NCI-H1694 treated with DMSO at 0.1 percent for 48 hours (cell line): ENCODE data around the gene FAM120C.
A peak's percentile ranks its signal among the peaks of the same experiment; 100 is the strongest.

Source experiments
- DNase-seq: peaks from one replicate; lab custom pipeline; 2025; lab: John Stamatoyannopoulos, UW

The FAM120C gene

DNA sequence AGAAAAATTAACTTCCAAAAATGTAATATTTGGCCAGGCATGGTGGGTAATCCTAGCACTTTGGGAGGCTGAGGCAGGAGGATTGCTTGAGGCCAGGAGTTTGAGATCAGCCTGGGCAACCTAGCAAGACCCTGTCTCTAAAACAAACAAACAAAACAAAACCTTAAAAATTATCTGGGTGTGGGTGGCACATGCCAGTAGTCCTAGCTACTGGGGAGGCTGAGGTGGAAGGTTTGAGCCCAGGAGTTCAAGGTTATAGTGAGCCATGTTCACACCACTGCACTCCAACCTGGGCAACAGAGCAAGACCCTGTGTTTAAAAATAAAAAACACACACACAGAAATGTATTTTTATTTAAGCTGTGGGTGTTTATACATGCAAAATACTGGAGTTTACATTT, 12.0 kb downstream of the FAM120C start:
- no peak for DNase-seq

DNA sequence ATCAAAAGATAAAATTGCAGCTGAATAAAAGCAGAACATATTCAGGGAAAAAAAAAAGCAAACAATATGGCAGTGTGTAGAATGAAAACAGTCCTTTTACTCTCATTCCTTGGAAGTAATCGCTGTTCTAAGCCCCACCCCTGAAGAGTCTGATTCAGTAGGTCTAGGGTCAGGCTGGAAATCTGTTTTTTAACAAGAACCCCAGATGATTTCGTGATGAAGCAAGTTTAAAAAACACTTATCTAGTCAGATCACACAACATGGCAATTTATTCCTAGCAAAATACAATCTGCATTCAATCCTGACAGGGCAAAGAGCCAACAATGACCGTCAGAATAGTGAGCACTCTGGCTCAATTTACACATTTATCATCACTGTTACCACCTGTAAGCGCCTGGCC, 16.1 kb downstream of the FAM120C start:
- DNase-seq: no peak

DNA sequence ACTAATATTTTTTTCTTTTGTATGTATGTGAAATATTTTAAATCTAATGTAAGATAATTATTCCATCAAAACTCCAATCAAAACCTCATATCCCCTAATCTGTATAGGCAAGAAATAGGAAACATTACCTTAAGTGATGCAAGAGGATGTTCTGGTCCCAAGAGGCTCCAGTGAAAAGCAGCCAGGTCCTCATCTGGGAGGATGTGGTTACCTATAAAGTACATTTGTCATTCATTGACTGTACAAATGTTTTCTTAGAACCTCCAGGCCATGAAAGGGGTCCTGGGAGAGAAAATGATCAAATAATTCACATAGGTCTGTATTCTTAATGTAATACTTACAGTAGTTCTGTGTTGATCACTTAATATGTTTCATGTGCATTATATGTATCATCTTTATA, 25.5 kb downstream of the FAM120C start:
- DNase-seq: no peak

DNA sequence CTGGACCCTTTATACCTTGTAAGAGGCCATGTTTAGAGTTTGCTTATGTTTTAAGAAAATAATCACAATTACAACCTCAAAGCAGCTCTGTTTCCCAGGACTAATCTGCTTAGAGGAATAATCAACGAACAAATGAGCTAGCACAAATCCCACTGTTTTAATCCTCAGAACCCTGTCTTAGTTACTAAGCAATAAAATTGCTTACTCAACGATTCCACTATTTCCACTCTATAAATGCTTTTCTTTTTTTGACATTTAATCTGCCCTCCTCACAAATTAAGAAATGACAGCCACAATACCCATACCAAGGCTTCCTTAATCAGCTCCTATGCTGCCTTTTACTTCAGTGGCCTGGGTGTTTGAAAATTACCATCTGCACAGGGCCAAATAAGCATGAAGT, 48.8 kb downstream of the FAM120C start:
- DNase-seq: no peak

DNA sequence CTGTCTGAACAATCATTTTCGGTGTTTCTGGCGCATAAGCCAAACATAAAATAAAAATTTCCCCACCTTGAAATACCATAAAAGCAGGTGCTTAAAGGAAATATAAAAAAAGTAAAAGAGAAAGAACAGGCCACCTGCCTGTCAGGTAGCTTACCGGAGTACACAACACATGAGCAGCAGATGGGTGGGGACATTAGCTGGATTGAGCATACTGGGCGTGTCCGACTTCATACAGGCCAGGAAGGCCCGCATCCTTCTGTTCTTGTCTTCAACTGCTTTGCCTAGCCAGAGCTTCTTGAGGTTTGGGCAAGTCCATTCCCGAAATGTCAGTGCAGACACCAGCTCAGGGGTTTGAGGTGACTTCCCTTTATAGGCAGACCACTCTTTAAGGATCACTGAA, 66.7 kb downstream of the FAM120C start:
- DNase-seq: no peak

DNA sequence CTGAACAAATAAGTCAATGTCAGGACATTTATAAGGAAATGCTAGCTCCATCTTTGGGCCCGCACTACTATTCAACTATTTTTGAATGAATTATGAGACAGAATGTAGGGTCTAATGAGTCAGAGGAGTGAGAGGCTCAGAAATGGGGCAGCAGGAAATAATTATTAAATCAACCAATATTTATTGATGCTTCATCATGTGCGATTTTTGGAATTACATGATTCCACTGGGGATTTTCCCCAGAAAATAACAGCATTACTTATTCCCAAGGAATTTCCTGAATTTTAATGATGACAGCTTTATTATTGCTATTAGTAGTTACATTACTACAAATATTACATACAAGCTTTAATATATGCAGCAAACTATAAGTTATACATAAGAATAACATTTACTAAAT, 89.5 kb downstream of the FAM120C start:
- DNase-seq: no peak

DNA sequence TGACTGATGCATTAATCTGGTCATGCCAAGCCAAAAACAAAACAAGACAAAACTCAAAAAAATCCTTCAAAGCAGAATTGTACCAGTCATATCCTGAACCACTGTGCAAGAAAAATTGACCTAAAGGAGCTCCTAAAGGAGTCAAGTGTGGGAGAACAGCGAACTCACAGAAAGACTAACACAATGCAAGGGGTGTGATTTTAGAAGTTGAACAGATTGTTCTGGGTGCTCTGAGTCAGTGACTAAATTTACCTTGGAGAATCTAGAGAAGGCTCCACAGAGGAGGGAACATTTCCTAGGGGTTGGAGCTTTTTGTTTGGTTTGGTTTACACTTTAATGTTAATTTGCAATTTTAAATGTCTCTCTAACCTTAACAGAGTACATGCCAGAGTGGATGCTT, 89.9 kb downstream of the FAM120C start:
- DNase-seq: no peak

DNA sequence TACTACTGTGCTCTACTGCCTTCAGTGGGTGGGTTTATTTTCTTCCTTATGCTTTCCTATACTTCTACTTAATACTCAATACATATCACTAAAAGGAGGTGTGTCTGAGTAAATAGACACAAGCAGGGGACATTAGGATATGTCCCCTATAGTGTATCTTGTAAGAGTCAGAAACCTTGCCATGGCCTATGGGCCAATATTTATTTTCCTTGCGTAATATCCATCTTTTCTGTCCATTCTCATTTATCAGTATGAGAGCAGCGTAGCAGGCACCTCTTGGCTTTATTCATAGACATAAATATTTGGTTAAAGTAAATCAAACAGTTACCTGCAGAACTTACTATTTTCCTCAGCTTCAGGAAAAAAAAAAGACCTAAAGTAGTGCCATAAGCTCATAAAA, 92.2 kb downstream of the FAM120C start:
- DNase-seq: no peak

DNA sequence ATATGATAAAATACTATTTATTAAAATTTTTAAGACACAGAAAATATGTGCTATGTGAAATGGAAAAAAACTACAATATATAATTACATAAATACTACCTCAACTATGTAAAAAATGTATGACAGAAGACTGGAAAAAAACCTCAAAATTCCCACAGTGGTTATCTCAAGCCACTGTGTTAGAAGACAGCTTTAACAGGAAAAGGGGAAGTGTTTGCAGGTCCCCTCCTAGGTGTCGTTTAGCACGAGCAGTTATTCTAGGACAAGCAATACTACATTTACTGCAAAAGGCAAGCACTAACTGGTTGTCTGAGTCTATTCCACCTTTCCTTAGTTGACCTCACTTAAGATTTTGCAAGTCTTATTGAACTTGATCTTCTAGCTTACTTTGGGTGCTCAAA, 93.9 kb downstream of the FAM120C start:
- no peak for DNase-seq

DNA sequence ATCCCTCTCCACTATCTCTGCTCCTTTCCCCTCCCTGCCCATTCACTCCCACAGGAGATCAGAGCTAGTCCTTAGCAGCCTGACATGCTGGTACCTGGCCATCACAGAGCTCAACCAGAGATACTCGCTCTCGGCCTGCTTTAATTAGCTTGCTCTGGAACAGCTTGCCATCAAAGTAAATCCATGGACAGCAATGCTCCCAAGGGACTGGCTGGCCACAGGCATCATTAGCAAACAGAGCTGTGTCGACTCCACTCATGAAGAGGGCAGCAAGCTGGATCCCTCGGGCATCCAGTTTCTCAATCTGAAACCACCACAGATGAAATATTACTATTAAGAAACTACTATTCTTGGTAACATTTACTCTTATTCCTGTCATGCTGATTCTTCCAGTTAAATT, 95.4 kb downstream of the FAM120C start:
- no peak for DNase-seq

DNA sequence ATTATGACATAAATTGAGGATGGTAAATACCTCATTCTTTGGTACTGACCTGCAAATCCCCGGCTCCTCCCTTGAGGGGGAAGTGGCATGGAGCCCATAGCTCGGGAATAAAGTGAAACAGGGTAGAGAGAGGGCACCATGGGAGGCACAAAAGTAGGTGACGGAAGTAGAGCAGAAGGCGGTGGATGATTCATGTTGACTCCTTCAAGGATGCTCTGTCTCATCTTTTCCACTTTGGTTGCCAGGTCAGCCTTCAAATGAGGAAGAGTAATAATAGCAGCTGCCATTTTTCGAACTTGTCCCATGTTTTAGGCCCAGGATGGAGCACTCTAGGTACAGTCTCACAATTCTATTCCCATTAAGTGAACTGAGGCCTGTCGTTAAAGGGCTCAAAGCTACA, 97.4 kb downstream of the FAM120C start:
- DNase-seq: no peak

DNA sequence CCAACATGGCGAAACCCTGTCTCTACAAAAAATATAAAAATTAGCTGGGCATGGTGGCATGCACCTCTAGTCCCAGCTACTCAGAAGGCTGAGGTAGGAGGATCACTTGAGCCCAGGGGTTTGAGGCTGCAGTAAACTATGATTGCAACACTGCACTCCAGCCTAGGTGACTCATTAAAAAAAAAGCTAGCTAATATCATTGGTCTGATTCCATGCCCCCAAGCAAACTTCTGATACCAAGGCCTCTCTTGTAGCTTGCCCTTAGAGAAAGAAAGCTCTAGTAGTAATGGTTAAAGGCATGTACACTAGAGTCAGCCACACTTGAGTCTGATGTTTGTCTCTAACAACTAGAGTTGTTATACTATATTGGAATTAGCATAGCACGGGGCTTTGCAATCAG, 106.2 kb downstream of the FAM120C start:
- no peak for DNase-seq

DNA sequence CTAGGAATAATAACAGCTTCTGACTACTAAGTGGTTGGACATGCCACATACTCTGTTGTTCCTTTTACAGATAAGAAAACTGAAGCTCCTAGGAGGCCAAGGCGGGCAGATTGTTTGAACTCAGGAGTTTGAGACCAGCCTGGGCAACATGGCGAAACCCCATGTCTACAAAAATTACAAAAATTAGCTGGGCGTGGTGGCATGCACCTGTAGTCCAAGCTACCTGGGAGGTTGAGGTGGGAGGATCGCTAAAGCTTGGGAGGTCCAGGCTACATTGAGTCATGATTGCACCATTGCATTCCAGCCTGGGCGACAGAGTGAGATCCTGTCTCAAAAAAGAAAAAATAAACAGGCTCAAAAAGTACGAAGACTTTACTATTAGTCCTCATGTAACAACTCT, 108.2 kb downstream of the FAM120C start:
- no peak for DNase-seq

DNA sequence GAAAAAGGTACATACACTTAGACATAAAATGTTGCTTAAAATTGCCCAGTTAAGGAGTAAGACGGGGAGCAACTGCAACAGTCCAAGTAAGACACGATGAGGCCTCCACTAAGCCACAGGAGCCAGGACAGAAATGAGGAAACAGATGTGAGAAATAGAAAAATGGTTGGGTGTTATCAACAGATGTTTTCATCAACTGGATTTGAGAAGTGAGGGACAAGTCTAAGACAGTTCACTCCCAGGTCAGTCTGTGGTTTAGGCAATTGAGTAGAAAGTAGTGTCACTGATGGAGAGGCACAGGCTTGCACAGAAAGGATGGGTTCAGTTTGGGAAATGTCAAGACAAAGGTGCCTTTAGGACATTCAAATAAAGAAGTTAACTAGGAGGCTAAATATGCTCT, 115.3 kb downstream of the FAM120C start:
- DNase-seq: no peak

DNA sequence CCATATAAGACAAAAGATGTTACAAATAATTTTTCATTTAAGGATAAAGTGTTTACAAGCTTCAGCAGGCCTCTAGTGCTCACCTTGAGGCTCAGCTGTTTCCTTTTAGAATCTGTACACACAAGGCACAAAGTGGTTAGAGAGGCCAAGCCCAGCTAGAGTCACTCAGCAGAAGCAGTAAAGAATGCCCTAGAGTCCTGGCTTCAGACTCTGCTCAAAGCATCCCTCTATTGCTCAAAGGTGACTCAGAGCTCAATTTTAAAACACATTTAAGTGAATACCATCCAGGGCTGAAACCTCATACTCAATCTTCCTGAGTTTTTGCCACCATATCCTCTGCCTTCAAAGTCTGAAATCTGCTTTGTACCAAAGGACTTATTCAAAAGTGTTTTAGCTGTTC, 116.2 kb downstream of the FAM120C start:
- no peak for DNase-seq

DNA sequence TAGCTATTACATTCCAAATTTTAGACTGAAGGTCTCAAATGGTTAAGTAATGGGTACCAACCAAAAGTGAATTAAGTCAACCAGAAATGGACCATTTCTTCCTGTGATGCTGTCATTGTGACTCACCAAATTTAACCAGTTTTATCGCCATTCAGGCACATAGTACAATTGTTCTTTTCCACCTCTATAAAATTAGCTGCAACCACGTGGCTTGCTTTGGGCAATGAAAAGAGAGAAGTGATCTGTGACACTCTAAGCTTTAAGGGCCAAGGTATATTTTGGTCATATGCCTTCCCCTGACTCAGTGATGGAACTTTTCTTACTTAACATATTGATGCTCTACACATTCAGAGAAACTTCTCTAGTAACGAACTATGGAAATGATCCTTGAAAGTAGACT, 118.5 kb downstream of the FAM120C start:
- DNase-seq: no peak

DNA sequence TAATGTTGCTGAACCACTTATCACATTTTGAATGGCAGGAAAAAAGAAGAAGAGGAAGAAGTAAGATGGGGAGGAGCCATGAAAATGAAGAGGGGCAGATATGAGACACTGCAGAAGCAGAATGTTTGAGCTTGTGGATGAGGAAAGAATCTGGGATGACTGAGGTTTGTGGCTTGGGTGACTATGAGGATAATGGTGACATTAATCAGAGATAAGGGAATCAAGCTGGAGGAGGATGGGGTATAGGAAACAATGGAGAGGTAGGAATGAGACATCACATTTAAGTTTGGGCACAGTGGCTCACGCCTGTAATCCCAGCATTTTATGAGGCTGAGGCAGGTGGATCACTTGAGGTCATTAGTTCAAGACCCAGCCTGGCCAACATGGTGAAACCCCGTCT, 119.7 kb downstream of the FAM120C start:
- DNase-seq: no peak

DNA sequence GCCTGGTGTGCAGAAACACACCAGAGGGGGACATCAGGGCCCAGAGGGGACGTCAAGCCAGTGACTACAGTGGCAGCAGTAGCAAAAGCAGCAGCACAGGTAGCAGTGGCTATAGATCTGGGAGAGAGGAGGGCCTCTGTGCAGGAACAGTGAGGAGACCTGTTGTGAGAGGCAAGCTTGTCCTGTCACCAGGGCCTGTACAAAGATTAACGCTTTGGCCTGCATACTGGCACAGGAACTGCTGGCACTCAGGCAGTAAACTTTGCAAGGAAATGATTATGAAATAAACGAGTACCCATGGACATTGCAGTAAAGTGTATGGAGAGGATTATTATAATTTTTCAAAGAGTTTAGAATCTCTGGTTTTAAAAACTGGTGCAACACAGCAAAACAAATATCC, 133.3 kb downstream of the FAM120C start:
- DNase-seq: no peak

DNA sequence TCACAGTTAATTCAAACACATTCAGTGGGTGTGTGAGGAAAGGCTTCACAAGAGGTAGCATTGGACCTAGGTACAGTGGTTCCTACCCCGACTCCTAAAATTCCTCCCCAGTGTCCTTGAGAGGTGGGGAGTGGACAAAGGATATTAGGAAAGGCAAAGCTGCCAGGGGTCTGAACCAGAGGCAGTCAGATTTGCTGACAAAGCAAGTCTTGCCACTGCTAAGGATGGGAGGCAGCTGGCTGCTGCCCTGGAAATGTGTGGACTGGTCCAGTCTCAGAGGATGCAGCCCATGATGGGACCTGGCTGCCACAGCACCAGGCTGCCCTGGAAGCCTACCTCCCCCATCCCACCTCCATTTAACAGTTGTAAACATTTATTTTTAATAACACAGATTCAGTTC, 134.6 kb downstream of the FAM120C start:
- DNase-seq: no peak

DNA sequence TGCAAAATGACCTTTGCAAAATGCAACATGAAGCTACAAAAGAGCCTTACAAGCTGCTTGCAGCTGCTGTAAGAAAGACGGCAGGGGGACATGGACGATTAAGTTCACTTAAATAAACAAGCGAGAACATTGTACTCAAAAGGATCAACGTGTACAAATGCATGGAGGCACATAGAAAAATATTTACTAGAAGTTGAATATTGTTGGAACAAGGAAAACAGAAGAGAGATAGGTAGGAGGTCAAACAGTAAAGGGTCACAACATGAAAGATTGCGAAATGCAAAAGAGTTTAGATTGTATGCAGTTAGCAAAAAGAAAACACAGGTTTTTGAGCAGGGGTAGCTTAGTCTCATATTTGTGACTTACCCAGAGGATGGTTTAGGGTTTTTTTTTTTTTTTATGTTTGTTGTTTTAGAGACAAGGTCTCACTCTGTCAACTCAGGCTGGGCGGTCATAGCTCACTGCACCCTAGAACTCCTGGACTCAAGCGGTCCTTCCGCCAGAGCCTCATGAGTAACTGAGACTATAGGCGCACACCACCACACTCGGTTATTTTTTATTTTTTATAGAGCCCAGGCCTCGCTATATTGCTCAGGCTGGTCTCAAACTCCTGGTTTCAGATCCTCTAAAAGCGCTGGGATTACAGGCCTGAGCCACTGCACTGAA, 137.4 kb downstream of the FAM120C start:
- no peak for DNase-seq

DNA sequence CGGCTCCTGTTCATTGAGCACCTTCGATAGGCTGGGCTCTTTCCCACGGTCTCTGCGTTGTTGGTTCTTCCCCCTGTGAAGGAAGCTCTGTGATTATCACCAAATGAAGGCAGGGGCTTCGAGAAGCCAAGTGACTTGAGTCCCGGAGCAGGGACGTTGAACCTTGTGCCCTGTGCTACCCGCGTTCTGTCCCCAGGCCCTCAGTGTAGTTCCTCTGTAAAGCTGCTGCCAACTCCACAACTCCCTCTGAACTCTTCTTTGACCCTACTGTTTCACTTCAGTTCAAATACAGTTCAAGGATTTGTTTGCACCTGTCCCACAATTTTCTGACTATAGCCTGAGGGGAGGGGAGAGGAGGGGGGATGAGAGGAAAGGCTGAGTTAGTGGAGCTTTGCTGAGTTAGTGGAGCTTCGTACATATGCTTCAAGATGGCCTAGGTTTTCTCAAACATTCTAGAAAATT, 138.1 kb downstream of the FAM120C start:
- peak; percentile 29 for DNase-seq

DNA sequence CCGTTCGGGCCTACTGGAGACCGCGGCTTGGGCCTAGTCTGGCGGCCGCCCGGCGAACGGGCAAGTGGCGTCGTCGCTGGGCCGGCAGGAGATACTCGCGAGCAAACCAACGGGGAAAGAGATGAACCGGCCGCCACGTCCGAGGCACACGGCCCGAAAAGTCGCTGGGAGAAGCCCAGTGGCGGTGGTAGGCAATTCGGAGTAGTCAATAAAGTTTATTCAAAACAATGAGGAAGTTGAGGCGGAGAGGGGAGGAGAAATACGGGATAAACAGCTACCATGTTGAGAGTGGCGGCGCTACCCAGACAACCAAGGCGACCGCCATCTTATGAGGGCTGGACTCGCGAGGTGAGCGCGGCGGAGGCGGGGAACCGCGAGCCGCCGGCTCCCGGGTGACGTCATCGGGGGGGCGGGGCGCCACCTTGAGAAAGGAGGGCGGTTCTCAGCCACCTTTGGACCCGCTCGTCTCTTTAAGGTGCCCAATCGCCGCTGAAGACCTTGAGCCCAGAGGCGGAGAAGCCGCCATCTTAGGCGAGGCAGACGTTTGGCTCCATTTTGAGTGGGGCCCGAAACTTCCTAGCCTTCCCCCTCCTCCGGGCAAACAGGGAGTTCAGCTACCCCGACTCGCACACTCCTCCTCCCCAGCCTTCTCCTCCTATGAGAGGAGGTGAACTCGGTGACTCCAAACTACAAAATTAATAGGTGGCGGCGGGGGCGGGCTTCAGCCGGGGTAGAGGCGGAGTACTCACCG, 138.8 kb downstream of the FAM120C start, which contains the start of gene PHF8:
Gene PHF8, minus strand, starts transcription at position 348 of the 751 bp plus-strand sequence. CDS start 1,745 bp downstream, outside the sequence.
- peak; percentile 92 for DNase-seq

DNA sequence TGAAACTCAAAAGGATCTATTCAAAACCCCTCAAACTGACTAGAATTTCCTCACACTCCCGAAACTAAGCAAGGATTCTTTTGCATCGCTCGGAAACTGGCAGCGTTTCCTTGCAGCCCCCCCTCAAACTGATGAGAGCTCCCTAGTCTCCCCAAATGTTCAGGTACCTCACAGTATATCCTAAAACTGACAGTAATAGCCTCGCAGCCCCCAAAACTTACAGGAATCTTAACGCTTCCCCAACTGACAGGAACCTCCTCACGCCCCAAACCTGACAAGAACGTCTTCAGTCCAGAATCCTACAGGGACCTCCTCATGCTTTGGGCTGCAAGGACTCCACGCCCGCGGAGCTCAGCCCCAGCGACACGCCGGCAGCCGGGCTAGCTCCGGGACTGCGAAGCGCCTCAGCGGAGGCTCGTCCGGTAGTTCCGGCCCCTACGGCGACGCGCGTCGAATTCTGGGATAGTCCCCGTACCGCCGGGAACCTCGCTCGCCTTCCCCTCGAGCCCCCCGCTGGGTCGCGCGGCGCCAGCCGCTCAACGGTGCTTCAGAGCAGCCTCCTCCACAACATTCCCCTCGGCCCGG, 139.4 kb downstream of the FAM120C start:
- peak; percentile 6 for DNase-seq
